OCI-LY1 (cell line): ENCODE results near the gene ENPEP.

Source experiments
- H2AFZ ChIP-seq: fragments of 200-600 bp; sonication (generic), shearing (Covaris generic); 2 replicates; pipeline ENCODE4 v1.6.0; 2014; ENCODE audit warnings: antibody characterized with exemption, mild to moderate bottlenecking, low read length
- H3F3A ChIP-seq: fragments of 200-600 bp; sonication (generic), shearing (Covaris generic); 2 replicates; pipeline ENCODE4 v1.6.0; 2014; ENCODE audit warnings: mild to moderate bottlenecking, antibody characterized with exemption, low read length, moderate library complexity; ENCODE audit not compliant: insufficient read depth
- H3K27ac ChIP-seq: fragments of 200-600 bp; sonication (generic); 2 replicates; pipeline ENCODE4 v1.5.1; 2014; ENCODE audit warnings: low read length, mixed run types, mild to moderate bottlenecking, low read depth; ENCODE audit not compliant: poor library complexity, severe bottlenecking
- H3K27me3 ChIP-seq: fragments of 200-600 bp; sonication (generic); 2 replicates; pipeline ENCODE4 v1.6.0; 2014; ENCODE audit warnings: antibody characterized with exemption, mild to moderate bottlenecking, low read length, moderate library complexity; ENCODE audit not compliant: insufficient read depth
- H3K36me3 ChIP-seq: fragments of 200-600 bp; sonication (generic); 2 replicates; pipeline ENCODE4 v1.6.1; 2014; ENCODE audit warnings: mild to moderate bottlenecking, antibody characterized with exemption, low read length, moderate library complexity, mixed read lengths; ENCODE audit not compliant: insufficient read depth
- H3K4me1 ChIP-seq: fragments of 200-600 bp; sonication (generic); 2 replicates; pipeline ENCODE4 v1.5.1; 2014; ENCODE audit warnings: mild to moderate bottlenecking, low read length, moderate library complexity; ENCODE audit not compliant: insufficient read depth, severe bottlenecking
- H3K4me2 ChIP-seq: fragments of 200-600 bp; sonication (generic), shearing (Covaris generic); 2 replicates; pipeline ENCODE4 v1.6.1; 2014; ENCODE audit warnings: low read length
- H3K4me3 ChIP-seq: fragments of 200-600 bp; sonication (generic); 2 replicates; pipeline ENCODE4 v1.5.1; 2014; ENCODE audit warnings: low read length, low read depth, mild to moderate bottlenecking, mixed read lengths; ENCODE audit not compliant: poor library complexity, severe bottlenecking
- H3K79me2 ChIP-seq: fragments of 200-600 bp; shearing (Covaris generic); 2 replicates; pipeline ENCODE4 v1.6.1; 2016; ENCODE audit warnings: mixed run types, low read length, mixed read lengths; ENCODE audit not compliant: insufficient read depth
- H3K9ac ChIP-seq: fragments of 200-600 bp; sonication (generic), shearing (Covaris generic); 2 replicates; pipeline ENCODE4 v1.6.1; 2014; ENCODE audit warnings: mild to moderate bottlenecking, low read length, mixed read lengths
- H3K9me2 ChIP-seq: fragments of 200-600 bp; sonication (generic), shearing (Covaris generic); 2 replicates; pipeline ENCODE4 v1.6.1; 2014; ENCODE audit warnings: low read depth, mild to moderate bottlenecking, low read length, mixed read lengths
- H3K9me3 ChIP-seq: fragments of 200-600 bp; shearing (Covaris generic); 2 replicates; pipeline ENCODE4 v1.6.1; 2014; ENCODE audit warnings: low read length, mixed read lengths
- H4K20me1 ChIP-seq: fragments of 200-600 bp; sonication (generic), shearing (Covaris generic); 2 replicates; pipeline ENCODE4 v1.6.0; 2016; ENCODE audit warnings: mild to moderate bottlenecking, low read length; ENCODE audit not compliant: insufficient read depth
- CTCF ChIP-seq: fragments of 200-600 bp; sonication (generic), shearing (Covaris generic); IDR thresholded peaks from 2 replicates; pipeline ENCODE4 v1.5.1; 2017; ENCODE audit warnings: mild to moderate bottlenecking, antibody characterized with exemption, low read length, moderate library complexity, mixed read lengths
- EZH2 ChIP-seq: fragments of 200-600 bp; sonication (generic), shearing (Covaris generic); IDR thresholded peaks from 2 replicates; pipeline ENCODE4 v1.8.0; 2017; ENCODE audit warnings: borderline replicate concordance, mixed run types, mild to moderate bottlenecking, antibody characterized with exemption, low read length, moderate library complexity, mixed read lengths

Gene ENPEP

GRCh38 chr4:110613745-110614144, 137.8 kb downstream of the ENPEP start:
- no peaks in the 10 kb centered on the region for H3F3A ChIP-seq
- no peaks in the 10 kb centered on the region for H4K20me1 ChIP-seq
- TF ChIP-seq CTCF = no peak
- no peak for TF ChIP-seq EZH2
- no peak overlapping the region for H3K27ac ChIP-seq
- no peaks in the 10 kb centered on the region for H3K4me1 ChIP-seq
- H3K9me3 ChIP-seq = no peaks in the 10 kb centered on the region
- H3K9ac ChIP-seq = no peak overlapping the region
- H3K9me2 ChIP-seq = no peaks in the 10 kb centered on the region
- H2AFZ ChIP-seq = no peak overlapping the region
- no peaks in the 10 kb centered on the region for H3K79me2 ChIP-seq
- no peaks in the 10 kb centered on the region for H3K27me3 ChIP-seq
- no peak overlapping the region for H3K4me3 ChIP-seq
- no peaks in the 10 kb centered on the region for H3K36me3 ChIP-seq
- H3K4me2 ChIP-seq = no peak overlapping the region

- TF ChIP-seq CTCF = no peak
- TF ChIP-seq EZH2 = no peak
- H4K20me1 ChIP-seq = no peaks in the 10 kb centered on the region
- no peaks in the 10 kb centered on the region for H3F3A ChIP-seq
- no peak overlapping the region for H3K27ac ChIP-seq
- H3K4me1 ChIP-seq = no peaks in the 10 kb centered on the region
- H3K36me3 ChIP-seq = no peaks in the 10 kb centered on the region
- no peaks in the 10 kb centered on the region for H3K9me3 ChIP-seq
- no peaks in the 10 kb centered on the region for H3K79me2 ChIP-seq
- no peak overlapping the region for H2AFZ ChIP-seq
- no peak overlapping the region for H3K9ac ChIP-seq
- no peaks in the 10 kb centered on the region for H3K27me3 ChIP-seq
- no peak overlapping the region for H3K4me2 ChIP-seq
- no peak overlapping the region for H3K4me3 ChIP-seq
- no peaks in the 10 kb centered on the region for H3K9me2 ChIP-seq
Measured at GRCh38 chr4:110614173-110614963, 138.4 kb downstream of the ENPEP start.
